ENCODE data around the gene SH2D3C.

Gene SH2D3C

DNA sequence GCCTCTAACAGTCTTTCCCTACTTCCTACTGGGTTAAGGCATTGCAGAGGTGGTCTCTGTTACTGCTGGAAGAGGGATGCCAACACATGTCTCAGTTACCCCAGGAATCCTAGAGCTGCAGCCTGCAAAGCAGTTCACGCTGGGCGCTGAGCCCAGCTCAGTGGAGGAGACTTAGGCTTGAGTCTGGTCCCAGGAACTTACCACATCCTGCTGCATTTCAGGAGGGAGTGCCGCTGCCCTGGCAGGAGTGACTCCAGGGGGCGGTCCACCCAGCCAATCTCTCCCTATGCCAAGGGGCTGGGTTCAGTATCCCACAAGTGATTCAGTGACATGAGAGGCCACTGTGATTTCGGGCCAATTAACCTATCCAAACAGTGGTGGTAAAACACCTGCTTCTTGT is 55.0 kb downstream of the SH2D3C start:
- no peaks in the 10 kb centered on the region for H3K36me3 ChIP-seq (ENCODE audit: insufficient read depth, low read length)
- no peaks in the 10 kb centered on the region for H3K79me2 ChIP-seq (ENCODE audit: insufficient read depth, low read length)
- no peak overlapping the region for H3K9ac ChIP-seq (ENCODE audit: low read length)
- H3F3A ChIP-seq (ENCODE audit: insufficient read depth, low read length): no peaks in the 10 kb centered on the region
- H4K20me1 ChIP-seq (ENCODE audit: insufficient read depth, low read length): no peaks in the 10 kb centered on the region
- no peak for TF ChIP-seq EZH2 (IDR thresholded peaks at IDR 0.05; ENCODE audit: borderline replicate concordance, low read length)
- TF ChIP-seq, protein P1, sequence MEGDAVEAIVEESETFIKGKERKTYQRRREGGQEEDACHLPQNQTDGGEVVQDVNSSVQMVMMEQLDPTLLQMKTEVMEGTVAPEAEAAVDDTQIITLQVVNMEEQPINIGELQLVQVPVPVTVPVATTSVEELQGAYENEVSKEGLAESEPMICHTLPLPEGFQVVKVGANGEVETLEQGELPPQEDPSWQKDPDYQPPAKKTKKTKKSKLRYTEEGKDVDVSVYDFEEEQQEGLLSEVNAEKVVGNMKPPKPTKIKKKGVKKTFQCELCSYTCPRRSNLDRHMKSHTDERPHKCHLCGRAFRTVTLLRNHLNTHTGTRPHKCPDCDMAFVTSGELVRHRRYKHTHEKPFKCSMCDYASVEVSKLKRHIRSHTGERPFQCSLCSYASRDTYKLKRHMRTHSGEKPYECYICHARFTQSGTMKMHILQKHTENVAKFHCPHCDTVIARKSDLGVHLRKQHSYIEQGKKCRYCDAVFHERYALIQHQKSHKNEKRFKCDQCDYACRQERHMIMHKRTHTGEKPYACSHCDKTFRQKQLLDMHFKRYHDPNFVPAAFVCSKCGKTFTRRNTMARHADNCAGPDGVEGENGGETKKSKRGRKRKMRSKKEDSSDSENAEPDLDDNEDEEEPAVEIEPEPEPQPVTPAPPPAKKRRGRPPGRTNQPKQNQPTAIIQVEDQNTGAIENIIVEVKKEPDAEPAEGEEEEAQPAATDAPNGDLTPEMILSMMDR (IDR thresholded peaks at IDR 0.05; ENCODE audit: low read length): no peak
- no peak overlapping the region for H3K4me3 ChIP-seq (ENCODE audit: low read depth, low read length, poor library complexity, severe bottlenecking)
- peaks cover 4% of the 10 kb centered on the region; the same call in 1 of the 2 replicates for H3K27me3 ChIP-seq (ENCODE audit: insufficient read depth, low read length)
- no peaks in the 10 kb centered on the region for H3K9me2 ChIP-seq (ENCODE audit: low read depth, low read length)
- no peaks in the 10 kb centered on the region for H3K9me3 ChIP-seq (ENCODE audit: low read length)
- H3K4me1 ChIP-seq (ENCODE audit: insufficient read depth, low read length, severe bottlenecking): no peaks in the 10 kb centered on the region
- H2AFZ ChIP-seq (ENCODE audit: low read length): no peak overlapping the region
- H3K27ac ChIP-seq (ENCODE audit: low read depth, low read length, poor library complexity, severe bottlenecking): no peak overlapping the region
- H3K4me2 ChIP-seq (ENCODE audit: low read length): no peak overlapping the region

DNA sequence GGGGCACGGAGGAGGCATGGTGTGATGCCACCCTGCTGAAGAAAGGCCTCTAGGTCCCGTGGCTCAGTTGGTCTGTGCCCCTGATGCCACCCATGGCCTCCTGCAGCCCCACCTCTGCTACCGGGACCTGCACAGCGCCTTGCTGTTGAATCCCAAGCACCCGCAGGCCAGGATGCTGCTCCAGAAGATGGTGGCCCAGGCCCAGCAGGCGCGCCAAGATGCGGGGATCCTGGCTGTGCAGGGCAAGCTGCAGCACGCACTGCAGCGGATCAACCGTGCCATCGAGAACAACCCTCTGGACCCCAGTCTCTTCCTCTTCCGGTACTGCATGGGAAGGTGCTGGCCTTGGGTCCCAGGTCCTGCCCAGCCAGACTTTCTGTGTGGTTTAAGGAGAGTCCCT is 55.5 kb downstream of the SH2D3C start:
- Histone ChIP-seq H3K27me3 (ENCODE audit: insufficient read depth, low read length) (peaks cover 4% of the 10 kb centered on the region; the same call in 1 of the 2 replicates), H3K9me3 (ENCODE audit: low read length) (no peaks in the 10 kb centered on the region), H3K4me2 (ENCODE audit: low read length) (no peak overlapping the region), H3F3A (ENCODE audit: insufficient read depth, low read length) (no peaks in the 10 kb centered on the region), H3K9ac (ENCODE audit: low read length) (no peak overlapping the region), H3K4me3 (ENCODE audit: low read depth, low read length, poor library complexity, severe bottlenecking) (no peak overlapping the region), H2AFZ (ENCODE audit: low read length) (no peak overlapping the region), H3K27ac (ENCODE audit: low read depth, low read length, poor library complexity, severe bottlenecking) (no peak overlapping the region), H4K20me1 (ENCODE audit: insufficient read depth, low read length) (no peaks in the 10 kb centered on the region), H3K9me2 (ENCODE audit: low read depth, low read length) (no peaks in the 10 kb centered on the region), H3K79me2 (ENCODE audit: insufficient read depth, low read length) (no peaks in the 10 kb centered on the region), H3K36me3 (ENCODE audit: insufficient read depth, low read length) (no peaks in the 10 kb centered on the region), H3K4me1 (ENCODE audit: insufficient read depth, low read length, severe bottlenecking) (no peaks in the 10 kb centered on the region)
- TF ChIP-seq EZH2 (IDR thresholded peaks at IDR 0.05; ENCODE audit: borderline replicate concordance, low read length): no peak
- TF ChIP-seq, protein P1 (IDR thresholded peaks at IDR 0.05; ENCODE audit: low read length): no peak

DNA sequence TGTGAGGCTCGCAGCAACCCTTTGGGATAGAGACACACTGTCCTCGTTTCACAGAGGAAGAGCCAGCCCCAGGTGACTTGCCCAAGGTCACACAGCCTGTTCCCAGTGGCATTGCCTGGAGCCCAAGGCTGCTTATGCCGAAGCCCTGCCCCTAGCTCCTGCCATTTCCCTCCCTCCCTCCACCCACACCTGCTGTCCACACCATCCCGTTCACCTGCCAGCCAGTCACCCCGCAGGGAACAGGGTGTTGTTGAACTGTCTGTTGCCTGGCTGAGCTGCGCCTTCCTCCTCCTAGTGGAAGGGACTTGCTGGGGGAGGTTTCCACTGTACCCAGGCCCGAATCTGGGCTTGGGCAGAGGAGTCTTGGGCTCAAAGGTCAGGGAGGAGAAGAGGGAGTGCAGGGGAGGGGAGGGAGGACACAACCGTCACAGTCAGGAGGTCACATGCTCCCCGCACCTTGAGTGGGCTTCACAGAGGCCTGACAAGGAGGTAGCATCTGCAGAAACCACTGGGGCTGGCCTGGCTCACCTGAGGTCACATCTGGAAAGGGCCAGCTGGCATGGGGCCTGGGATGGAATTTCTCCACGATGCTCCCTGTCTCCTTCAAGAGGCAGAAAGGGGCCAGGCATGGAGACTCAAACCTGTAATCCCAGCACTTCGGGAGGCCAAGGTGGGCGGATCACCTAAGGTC is 56.3 kb downstream of the SH2D3C start:
- H3K9ac ChIP-seq (ENCODE audit: low read length): no peak overlapping the region
- H3K27ac ChIP-seq (ENCODE audit: low read depth, low read length, poor library complexity, severe bottlenecking): no peak overlapping the region
- H3K36me3 ChIP-seq (ENCODE audit: insufficient read depth, low read length): no peaks in the 10 kb centered on the region
- H3K9me2 ChIP-seq (ENCODE audit: low read depth, low read length): no peaks in the 10 kb centered on the region
- H3K4me2 ChIP-seq (ENCODE audit: low read length): no peak overlapping the region
- no peaks in the 10 kb centered on the region for H3K4me1 ChIP-seq (ENCODE audit: insufficient read depth, low read length, severe bottlenecking)
- no peak overlapping the region for H2AFZ ChIP-seq (ENCODE audit: low read length)
- no peak for TF ChIP-seq EZH2 (IDR thresholded peaks at IDR 0.05; ENCODE audit: borderline replicate concordance, low read length)
- TF ChIP-seq, protein P1 (IDR thresholded peaks at IDR 0.05; ENCODE audit: low read length): no peak
- no peaks in the 10 kb centered on the region for H3K9me3 ChIP-seq (ENCODE audit: low read length)
- no peak overlapping the region for H3K4me3 ChIP-seq (ENCODE audit: low read depth, low read length, poor library complexity, severe bottlenecking)
- no peaks in the 10 kb centered on the region for H3F3A ChIP-seq (ENCODE audit: insufficient read depth, low read length)
- no peaks in the 10 kb centered on the region for H4K20me1 ChIP-seq (ENCODE audit: insufficient read depth, low read length)
- H3K79me2 ChIP-seq (ENCODE audit: insufficient read depth, low read length): no peaks in the 10 kb centered on the region
- H3K27me3 ChIP-seq (ENCODE audit: insufficient read depth, low read length): peaks cover 4% of the 10 kb centered on the region; the same call in 1 of the 2 replicates

All from OCI-LY1 (cell line).